Activated CD8-positive, alpha-beta T cell treated with anti-CD3 and anti-CD28 coated beads, Interleukin-2, amount 10 ng/mL, durations not matched to agents 7 days and 5 days (primary cell): ENCODE data around the gene FAM180A. TPM values are rescaled to one million over a fixed set of nuclear protein-coding genes. Genes with fewer than 3 reads are reported as not detected.
"Not testable (repeated sequence)": the region's sequence is repeated elsewhere in the genome, so short reads cannot be mapped to it uniquely, and the experiment has no call there.

Experiments
- ATAC-seq: fragments of 150-1000 bp; cut with Tn5 transposase; one replicate; pipeline ENCODE4 v1.10.0; 2021; ENCODE audit warnings: moderate library complexity
- CTCF ChIA-PET: fragments of 350-600 bp; sonication (Branson Sonifier 250); formaldehyde crosslinking; loops from one replicate; lab custom pipeline; 2021; ENCODE audit warnings: antibody characterized with exemption; lab: Charles Lee
- POLR2A ChIA-PET: fragments of 350-600 bp; sonication (Branson Sonifier 250); formaldehyde crosslinking; loops from one replicate; lab custom pipeline; 2021; ENCODE audit warnings: antibody characterized with exemption; lab: Charles Lee
- DNase-seq: peaks from one replicate; pipeline ENCODE4 v3.0.0-alpha.2; 2020
- H3K27ac Mint-ChIP-seq: one replicate; pipeline ENCODE4 v1.8.0; 2021; ENCODE audit warnings: mild to moderate bottlenecking, mixed read lengths
- H3K27me3 Mint-ChIP-seq: one replicate; pipeline ENCODE4 v1.8.0; 2021; ENCODE audit warnings: low read depth, mixed read lengths
- H3K36me3 Mint-ChIP-seq: one replicate; pipeline ENCODE4 v1.8.0; 2021; ENCODE audit warnings: low read depth, mixed read lengths
- H3K4me1 Mint-ChIP-seq: one replicate; pipeline ENCODE4 v1.8.0; 2021; ENCODE audit warnings: low read depth, mixed read lengths
- H3K4me3 Mint-ChIP-seq: one replicate; pipeline ENCODE4 v1.8.0; 2021; ENCODE audit warnings: mild to moderate bottlenecking, mixed read lengths
- H3K9me3 Mint-ChIP-seq: one replicate; pipeline ENCODE4 v1.8.0; 2022; ENCODE audit warnings: mixed read lengths; ENCODE audit not compliant: insufficient read depth
- total RNA-seq, 2 experiments: library from RNA; stranded (reverse); gene quantifications; one replicate each; pipeline ENCODE4 v1.2.3, GENCODE V29; 2021

FAM180A gene
- total RNA-seq, 2 experiments from 2014 or later = not detected

DNA sequence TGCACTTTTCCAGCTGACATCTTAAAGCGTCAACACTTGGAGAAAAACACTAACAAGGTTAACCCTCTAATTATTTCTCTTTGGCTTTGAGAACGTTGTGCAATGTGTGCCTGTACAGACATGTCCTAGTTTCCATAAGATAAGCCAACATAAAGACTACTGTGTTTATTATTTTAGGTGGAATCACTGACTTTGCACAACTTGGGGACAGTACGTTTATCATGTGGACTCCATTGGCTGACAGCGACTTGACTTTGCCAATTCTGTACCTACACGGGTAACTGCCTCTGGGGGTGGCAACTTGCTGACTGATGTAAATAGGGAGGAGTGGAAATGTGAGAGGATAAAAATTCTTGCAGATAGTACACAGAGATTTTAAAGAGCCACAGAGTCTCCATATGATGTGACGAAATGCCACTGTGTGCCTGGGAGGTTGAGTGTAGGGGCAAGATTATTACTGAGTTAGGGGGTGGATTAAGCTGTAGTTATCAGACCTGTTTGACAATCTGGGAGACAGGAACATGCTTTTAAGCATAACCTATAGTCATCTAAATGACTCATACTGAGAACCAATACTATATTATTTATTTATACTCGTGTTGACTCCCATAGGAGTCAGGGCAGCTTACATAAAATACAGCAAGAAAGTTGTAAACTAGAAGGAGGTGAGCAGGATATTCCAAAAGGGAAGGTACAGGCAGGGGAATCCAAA, 41.6 kb downstream of the FAM180A start:
- ATAC-seq = no peak
- POLR2A ChIA-PET = no interaction called here
- Mint-ChIP-seq H3K4me1 (no peaks in the 10 kb centered on the region), H3K4me3 (no peak overlapping the region), H3K36me3 (no peaks in the 10 kb centered on the region), H3K27me3 (no peaks in the 10 kb centered on the region), H3K27ac (no peak overlapping the region), H3K9me3 (no peaks in the 10 kb centered on the region)
- DNase-seq = no peak
- CTCF ChIA-PET = no interaction called here

GRCh38 chr7:135706038-135706742, 42.4 kb downstream of the FAM180A start:
- no peaks in the 10 kb centered on the region for H3K4me1 Mint-ChIP-seq
- ATAC-seq (no peak), DNase-seq (no peak)
- no peak overlapping the region for H3K27ac Mint-ChIP-seq
- ChIA-PET POLR2A (no interaction called here), CTCF (no interaction called here)
- H3K36me3 Mint-ChIP-seq = no peaks in the 10 kb centered on the region
- H3K9me3 Mint-ChIP-seq = no peaks in the 10 kb centered on the region
- H3K27me3 Mint-ChIP-seq = no peaks in the 10 kb centered on the region
- no peak overlapping the region for H3K4me3 Mint-ChIP-seq

- ATAC-seq = no peak
Observed at GRCh38 chr7:135704698-135705097, 43.9 kb downstream of the FAM180A start.

GRCh38 chr7:135704074-135704473, 44.5 kb downstream of the FAM180A start:
- Mint-ChIP-seq H3K4me3 (no peak overlapping the region), H3K9me3 (no peaks in the 10 kb centered on the region), H3K27ac (no peak overlapping the region), H3K4me1 (no peaks in the 10 kb centered on the region), H3K36me3 (no peaks in the 10 kb centered on the region), H3K27me3 (no peaks in the 10 kb centered on the region)
- ChIA-PET POLR2A (no interaction called here), CTCF (interaction anchor here (0.6 to 1.3 kb wide), 4 partner anchors 9 to 704 kb away, joined by 3 read pairs; no protein-coding TSS in a partner anchor)
- DNase-seq (peak; percentile 22), ATAC-seq (peak; percentile 51)

More at GRCh38 chr7:135704698-135705097, 43.9 kb downstream of the FAM180A start:
- no peak for DNase-seq
- Mint-ChIP-seq H3K27me3 (no peaks in the 10 kb centered on the region), H3K36me3 (no peaks in the 10 kb centered on the region), H3K9me3 (no peaks in the 10 kb centered on the region), H3K4me1 (no peaks in the 10 kb centered on the region), H3K27ac (no peak overlapping the region), H3K4me3 (no peak overlapping the region)
- ChIA-PET CTCF (interaction anchor here (0.6 to 1.3 kb wide), 4 partner anchors 9 to 703 kb away, joined by 3 read pairs; no protein-coding TSS in a partner anchor), POLR2A (no interaction called here)

GRCh38 chr7:135697276-135698049, 51.1 kb downstream of the FAM180A start:
- CTCF ChIA-PET = no interaction called here
- H3K36me3 Mint-ChIP-seq = no peaks in the 10 kb centered on the region
- ATAC-seq = no peak
- no peak for DNase-seq
- no peak overlapping the region for H3K4me3 Mint-ChIP-seq
- H3K27me3 Mint-ChIP-seq = no peaks in the 10 kb centered on the region
- POLR2A ChIA-PET = no interaction called here
- H3K4me1 Mint-ChIP-seq = no peaks in the 10 kb centered on the region
- H3K9me3 Mint-ChIP-seq = no peaks in the 10 kb centered on the region
- no peak overlapping the region for H3K27ac Mint-ChIP-seq

DNA sequence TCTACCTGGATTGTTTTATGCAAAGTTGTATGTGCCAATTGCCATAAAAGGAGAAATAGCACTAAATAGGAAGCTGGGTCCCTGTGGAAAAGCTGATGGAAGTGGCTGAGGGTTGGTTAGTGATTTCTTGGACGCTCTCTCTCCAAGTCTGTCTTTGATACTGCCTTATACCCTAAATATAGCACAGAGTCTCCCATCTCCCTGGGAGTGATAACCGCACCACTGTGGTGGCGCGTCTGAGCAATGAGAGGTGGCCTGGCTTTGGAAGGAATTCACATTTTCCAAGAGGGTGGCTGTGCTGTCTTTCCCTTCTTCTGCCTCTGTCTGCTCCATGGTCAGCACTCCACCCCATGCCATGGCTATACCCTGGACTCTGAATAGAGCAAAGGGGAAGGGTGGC, 55.1 kb downstream of the FAM180A start:
- ChIA-PET POLR2A (no interaction called here), CTCF (no interaction called here)
- Mint-ChIP-seq H3K9me3 (no peaks in the 10 kb centered on the region), H3K36me3 (no peaks in the 10 kb centered on the region), H3K4me1 (no peaks in the 10 kb centered on the region), H3K27ac (no peak overlapping the region), H3K4me3 (no peak overlapping the region), H3K27me3 (no peaks in the 10 kb centered on the region)
- ATAC-seq = no peak
- no peak for DNase-seq

DNA sequence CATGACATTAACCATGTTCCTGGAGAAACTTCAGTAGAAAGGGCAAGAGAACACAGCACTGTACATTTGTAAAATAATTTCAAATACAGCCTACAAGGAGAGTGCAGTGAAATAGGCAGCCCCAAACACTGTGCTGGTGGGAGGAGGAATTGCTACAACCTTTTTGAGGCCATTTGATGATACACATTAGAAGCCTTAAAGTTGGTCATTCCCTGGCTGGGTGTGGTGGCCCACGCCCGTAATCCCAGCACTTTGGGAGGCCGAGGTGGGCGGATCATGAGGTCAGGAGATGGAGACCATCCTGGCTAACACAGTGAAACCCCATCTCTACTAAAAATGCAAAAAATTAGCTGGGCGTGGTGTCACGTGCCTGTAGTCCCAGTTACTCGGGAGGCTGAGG, 56.0 kb downstream of the FAM180A start:
- H3K4me3 Mint-ChIP-seq, H3K27ac Mint-ChIP-seq, DNase-seq, POLR2A ChIA-PET, H3K4me1 Mint-ChIP-seq, H3K36me3 Mint-ChIP-seq, H3K9me3 Mint-ChIP-seq, ATAC-seq, H3K27me3 Mint-ChIP-seq: not testable (repeated sequence)
- CTCF ChIA-PET = interaction anchor here (0.8 kb wide), 1 partner anchor 47 kb away, joined by 3 read pairs; no protein-coding TSS in a partner anchor

- ChIA-PET POLR2A (no interaction called here), CTCF (interaction anchor here (0.8 kb wide), 1 partner anchor 47 kb away, joined by 3 read pairs; no protein-coding TSS in a partner anchor)
- Mint-ChIP-seq H3K9me3 (no peaks in the 10 kb centered on the region), H3K36me3 (no peaks in the 10 kb centered on the region), H3K27ac (no peak overlapping the region), H3K4me1 (no peaks in the 10 kb centered on the region), H3K27me3 (no peaks in the 10 kb centered on the region), H3K4me3 (no peak overlapping the region)
- no peak for ATAC-seq
- DNase-seq = no peak
Observed at GRCh38 chr7:135692055-135692454, 56.6 kb downstream of the FAM180A start.

GRCh38 chr7:135690566-135690965, 58.0 kb downstream of the FAM180A start:
- Mint-ChIP-seq H3K9me3 (no peaks in the 10 kb centered on the region), H3K27me3 (no peaks in the 10 kb centered on the region), H3K4me1 (no peaks in the 10 kb centered on the region), H3K4me3 (no peak overlapping the region), H3K36me3 (no peaks in the 10 kb centered on the region), H3K27ac (no peak overlapping the region)
- ChIA-PET POLR2A (no interaction called here), CTCF (no interaction called here)
- DNase-seq (no peak), ATAC-seq (no peak)

GRCh38 chr7:135687466-135687865, 61.1 kb downstream of the FAM180A start:
- Mint-ChIP-seq H3K4me1 (no peaks in the 10 kb centered on the region), H3K9me3 (no peaks in the 10 kb centered on the region), H3K4me3 (no peak overlapping the region), H3K27ac (no peak overlapping the region), H3K36me3 (no peaks in the 10 kb centered on the region), H3K27me3 (no peaks in the 10 kb centered on the region)
- CTCF ChIA-PET = interaction anchor here (1.1 to 1.3 kb wide), 2 partner anchors 12 to 15 kb away, joined by 3 to 4 read pairs; no protein-coding TSS in a partner anchor
- POLR2A ChIA-PET = interaction anchor here (0.6 kb wide), 1 partner anchor 477 kb away, joined by 5 read pairs; no protein-coding TSS in a partner anchor
- no peak for DNase-seq
- no peak for ATAC-seq

GRCh38 chr7:135685306-135686084, 63.1 kb downstream of the FAM180A start:
- no peak overlapping the region for H3K4me3 Mint-ChIP-seq
- POLR2A ChIA-PET = no interaction called here
- no peak for ATAC-seq
- peaks cover 11% of the 10 kb centered on the region for H3K4me1 Mint-ChIP-seq
- no peak for DNase-seq
- no peaks in the 10 kb centered on the region for H3K9me3 Mint-ChIP-seq
- CTCF ChIA-PET = no interaction called here
- H3K36me3 Mint-ChIP-seq = no peaks in the 10 kb centered on the region
- no peaks in the 10 kb centered on the region for H3K27me3 Mint-ChIP-seq
- H3K27ac Mint-ChIP-seq = no peak overlapping the region
